H1 (cell line): ENCODE measurements around the gene SLC44A1. TPM values are rescaled to one million over a fixed set of nuclear protein-coding genes. Genes with fewer than 3 reads are reported as not detected.

Source experiments
- CTCF ChIA-PET: fragments of 300-600 bp; sonication (Branson Sonifier 250); formaldehyde crosslinking; loops from one replicate; lab custom pipeline; 2021; ENCODE audit not compliant: partially characterized antibody; lab: Charles Lee
- POLR2A ChIA-PET: fragments of 300-600 bp; sonication (Branson Sonifier 250); formaldehyde crosslinking; loops from one replicate; lab custom pipeline; 2021; ENCODE audit warnings: inconsistent platforms; ENCODE audit not compliant: partially characterized antibody; lab: Charles Lee
- DNase-seq, 2 experiments: peaks; one replicate each; pipeline versions ENCODE4 v3.0.0 to v3.0.0-alpha.2; 2010 to 2022; ENCODE audit warnings: low spot score in 2 of 2, low read depth in 1 of 2, mixed read lengths in 1 of 2
- FAIRE-seq: peaks from 2 replicates; lab custom pipeline; 2011; peaks lifted over from hg19 to GRCh38; lab: Jason Lieb, UNC
- H2AFZ ChIP-seq: 2 replicates; pipeline ENCODE4 v1.8.1; 2012; ENCODE audit warnings: low read length, inconsistent platforms
- H2AK5ac ChIP-seq: 2 replicates; pipeline ENCODE4 v1.6.1; 2013; ENCODE audit warnings: low read depth, low read length
- H2BK120ac ChIP-seq: replicated peaks from 2 replicates; pipeline ENCODE3; 2013; ENCODE audit warnings: low read depth, low read length, inconsistent platforms
- H2BK12ac ChIP-seq: 2 replicates; pipeline ENCODE4 v1.6.1; 2013; ENCODE audit warnings: low read depth, low read length
- H2BK15ac ChIP-seq: 2 replicates; pipeline ENCODE4 v1.6.1; 2013; ENCODE audit warnings: low read length
- H2BK20ac ChIP-seq: 2 replicates; pipeline ENCODE4 v1.6.1; 2013; ENCODE audit warnings: low read length
- H2BK5ac ChIP-seq: 2 replicates; pipeline ENCODE4 v1.6.1; 2013; ENCODE audit warnings: low read depth, low read length
- H3K14ac ChIP-seq: 2 replicates; pipeline ENCODE4 v1.6.1; 2013; ENCODE audit warnings: inconsistent platforms; ENCODE audit not compliant: insufficient read length
- H3K18ac ChIP-seq: 2 replicates; pipeline ENCODE4 v1.6.1; 2013; ENCODE audit warnings: low read length; ENCODE audit errors: extremely low read depth
- H3K23ac ChIP-seq: 2 replicates; pipeline ENCODE4 v1.6.1; 2013; ENCODE audit warnings: inconsistent platforms; ENCODE audit not compliant: insufficient read length
- H3K23me2 ChIP-seq: 2 replicates; pipeline ENCODE4 v1.6.1; 2013; ENCODE audit warnings: low read depth, low read length
- H3K27ac ChIP-seq: 2 replicates; pipeline ENCODE4 v1.6.1; 2011; ENCODE audit warnings: low read depth, low read length, inconsistent platforms
- H3K27me3 ChIP-seq, 4 experiments: replicated peaks in 1 of 4; 1 replicate in 1 of 4; 2 replicates in 3 of 4; pipeline versions ENCODE4 v1.6.1 to v1.8.1; 2011 to 2013; ENCODE audit warnings: low read length in 3 of 4, mild to moderate bottlenecking in 3 of 4, inconsistent platforms in 2 of 4, mixed read lengths in 2 of 4, moderate library complexity in 1 of 4; ENCODE audit not compliant: control insufficient read depth in 3 of 4, insufficient read depth in 3 of 4; ENCODE audit errors: extremely low read depth in 1 of 4
- H3K36me3 ChIP-seq, 4 experiments: 2 replicates each; pipeline versions ENCODE4 v1.6.1 to v1.8.1; 2011 to 2013; ENCODE audit warnings: mild to moderate bottlenecking in 4 of 4, low read length in 3 of 4, moderate library complexity in 2 of 4, control low read depth in 1 of 4, inconsistent platforms in 1 of 4; ENCODE audit not compliant: insufficient read depth in 4 of 4, control insufficient read depth in 2 of 4
- H3K4ac ChIP-seq: replicated peaks from 2 replicates; pipeline ENCODE3; 2013; ENCODE audit warnings: low read length, low read depth, mixed read lengths, inconsistent platforms; ENCODE audit not compliant: insufficient read length
- H3K4me1 ChIP-seq, 4 experiments: replicated peaks in 1 of 4; 1 replicate in 1 of 4; 2 replicates in 3 of 4; pipeline versions ENCODE4 v1.6.1 to v1.8.1; 2011 to 2013; ENCODE audit warnings: low read length in 3 of 4, inconsistent platforms in 2 of 4, mixed read lengths in 1 of 4; ENCODE audit not compliant: insufficient read depth in 4 of 4, control insufficient read depth in 3 of 4
- H3K4me2 ChIP-seq, 2 experiments: 2 replicates each; pipeline versions ENCODE4 v1.6.1 to v1.8.1; 2011 to 2013; ENCODE audit warnings: low read depth in 2 of 2, low read length in 2 of 2, control low read depth in 1 of 2, inconsistent platforms in 1 of 2, mild to moderate bottlenecking in 1 of 2; ENCODE audit not compliant: insufficient read depth in 1 of 2
- H3K4me3 ChIP-seq, 4 experiments: fragments of 200-600, 300-600 bp in 1 of 4; sonication (generic), shearing (Covaris generic), sonication (Bioruptor Twin) in 1 of 4; 2 replicates each; pipeline versions ENCODE4 v1.5.1 to v1.8.1; 2011 to 2016; ENCODE audit warnings: low read length in 4 of 4, low read depth in 3 of 4, control low read depth in 2 of 4, inconsistent platforms in 2 of 4, mild to moderate bottlenecking in 2 of 4, mixed read lengths in 1 of 4, moderate library complexity in 1 of 4; ENCODE audit not compliant: insufficient read depth in 2 of 4; ENCODE audit errors: extremely low read depth in 1 of 4
- H3K56ac ChIP-seq: replicated peaks from 2 replicates; pipeline ENCODE3; 2013; ENCODE audit warnings: low read depth, mild to moderate bottlenecking, mixed read lengths, low read length, inconsistent platforms; ENCODE audit not compliant: insufficient read length
- H3K79me1 ChIP-seq: 2 replicates; pipeline ENCODE4 v1.6.1; 2013; ENCODE audit warnings: low read depth, low read length, control low read depth
- H3K79me2 ChIP-seq, 2 experiments: 2 replicates each; pipeline versions ENCODE4 v1.6.1 to v1.8.1; 2012 to 2013; ENCODE audit warnings: low read length in 2 of 2, mild to moderate bottlenecking in 2 of 2, inconsistent platforms in 1 of 2; ENCODE audit not compliant: insufficient read depth in 2 of 2, control insufficient read depth in 1 of 2
- H3K9ac ChIP-seq, 4 experiments: replicated peaks in 1 of 4; 1 replicate in 1 of 4; 2 replicates in 3 of 4; pipeline versions ENCODE4 v1.6.1 to v1.8.1; 2011 to 2013; ENCODE audit warnings: low read depth in 3 of 4, low read length in 3 of 4, control low read depth in 2 of 4, mild to moderate bottlenecking in 2 of 4, moderate library complexity in 2 of 4, inconsistent platforms in 1 of 4; ENCODE audit errors: extremely low read depth in 1 of 4
- H3K9me3 ChIP-seq, 2 experiments: 2 replicates each; pipeline versions ENCODE4 v1.6.1 to v1.8.1; 2012 to 2013; ENCODE audit warnings: mild to moderate bottlenecking in 2 of 2, moderate library complexity in 2 of 2, control low read depth in 1 of 2, inconsistent platforms in 1 of 2, low read depth in 1 of 2, low read length in 1 of 2, mixed read lengths in 1 of 2; ENCODE audit not compliant: insufficient read depth in 2 of 2
- H4K20me1 ChIP-seq, 2 experiments: replicated peaks in 1 of 2; 2 replicates each; pipeline versions ENCODE3 to v1.8.1; 2011 to 2013; ENCODE audit warnings: inconsistent platforms in 2 of 2, low read length in 2 of 2, mild to moderate bottlenecking in 1 of 2; ENCODE audit not compliant: insufficient read depth in 2 of 2, control insufficient read depth in 1 of 2
- H4K5ac ChIP-seq: 2 replicates; pipeline ENCODE4 v1.6.1; 2013; ENCODE audit warnings: low read length, low read depth, mixed read lengths, inconsistent platforms; ENCODE audit not compliant: insufficient read length
- H4K8ac ChIP-seq: 2 replicates; pipeline ENCODE4 v1.8.0; 2013; ENCODE audit warnings: mild to moderate bottlenecking, moderate library complexity, low read length, inconsistent platforms; ENCODE audit not compliant: insufficient read depth; ENCODE audit errors: extremely low read depth
- H4K91ac ChIP-seq: replicated peaks from 2 replicates; pipeline ENCODE3; 2013; ENCODE audit warnings: low read length, mixed read lengths, inconsistent platforms; ENCODE audit not compliant: insufficient read length
- GABPA ChIP-seq: IDR thresholded peaks from 2 replicates; pipeline ENCODE4 v1.6.1; 2011; ENCODE audit warnings: mild to moderate bottlenecking, low read length, moderate library complexity, borderline replicate concordance; ENCODE audit not compliant: insufficient read depth
- KDM4A ChIP-seq: IDR thresholded peaks from one replicate; pipeline ENCODE4 v1.7.1; 2012; ENCODE audit warnings: low read depth, mild to moderate bottlenecking, moderate library complexity, low read length, inconsistent platforms; ENCODE audit not compliant: severe bottlenecking
- POLR2AphosphoS5 ChIP-seq: IDR thresholded peaks from 2 replicates; pipeline ENCODE4 v1.6.1; 2011; ENCODE audit warnings: low read depth, low read length
- RAD21 ChIP-seq, 2 experiments: IDR thresholded peaks in 1 of 2; conservative IDR thresholded peaks in 1 of 2; 2 replicates each; pipeline ENCODE4 v1.6.1; 2011; ENCODE audit warnings: low read depth in 2 of 2, low read length in 2 of 2, improper control_type of control experiment in 1 of 2, inconsistent platforms in 1 of 2, mild to moderate bottlenecking in 1 of 2, moderate library complexity in 1 of 2
- RFX5 ChIP-seq: IDR thresholded peaks from 2 replicates; pipeline ENCODE4 v1.6.1; 2011; ENCODE audit warnings: low read depth, low read length, improper control_type of control experiment, borderline replicate concordance
- TAF1 ChIP-seq: IDR thresholded peaks from 2 replicates; pipeline ENCODE4 v1.6.1; 2011; ENCODE audit warnings: mild to moderate bottlenecking, low read depth, low read length
- TEAD4 ChIP-seq: IDR thresholded peaks from 2 replicates; pipeline ENCODE4 v1.6.1; 2012; ENCODE audit warnings: low read depth, low read length, inconsistent platforms, mixed read lengths
- WGBS, 2 experiments: shearing (Covaris generic) in 1 of 2; methylation state at CpG; one replicate each; pipeline versions ENCODE4 v1.1.6 to v1.1.7; 2013 to 2015; ENCODE audit warnings: low lambda C conversion rate in 2 of 2, mixed read lengths in 2 of 2, inconsistent platforms in 1 of 2, low coverage in 1 of 2, missing lambda C conversion rate in 1 of 2; ENCODE audit not compliant: insufficient replicate concordance in 2 of 2, insufficient coverage in 1 of 2, insufficient read length in 1 of 2; ENCODE audit errors: extremely low coverage in 1 of 2, missing lambda C conversion rate in 1 of 2; 5-methylcytosine and 5-hydroxymethylcytosine counted together
- polyA plus RNA-seq, 7 experiments: library from polyadenylated mRNA; depleted of rRNA in 3 of 7; stranded (reverse) in 5 of 7; unstranded in 2 of 7; fragments of >200 nt in 5 of 7; fragments of 200-250 nt in 2 of 7; gene quantifications; 1 replicate in 5 of 7; 2 replicates in 1 of 7; 4 replicates in 1 of 7; pipeline versions ENCODE4 v1.2.1 to v1.2.3, GENCODE V29; 2011 to 2013; ENCODE audit warnings: missing spikeins in 2 of 7, mixed read lengths in 2 of 7
- total RNA-seq: library from RNA; stranded (reverse); fragmentation: NEBNext Ultra II Directional; extraction: Animal tissue kit (Norgen Biotek cat#: 25700); gene quantifications from 2 replicates; pipeline ENCODE4 v1.2.1, GENCODE V29; 2021
- TF ChIP-seq, protein P1 (sequence below): IDR thresholded peaks from 2 replicates; pipeline ENCODE4 v1.6.1; 2012; ENCODE audit warnings: low read length, inconsistent platforms

The SLC44A1 gene
- total and polyA plus RNA-seq, 2 of the 8 experiments (the other 6 are each of a cell fraction or from before 2014, with no cell fraction given): 30.5 to 71.2 TPM

DNA sequence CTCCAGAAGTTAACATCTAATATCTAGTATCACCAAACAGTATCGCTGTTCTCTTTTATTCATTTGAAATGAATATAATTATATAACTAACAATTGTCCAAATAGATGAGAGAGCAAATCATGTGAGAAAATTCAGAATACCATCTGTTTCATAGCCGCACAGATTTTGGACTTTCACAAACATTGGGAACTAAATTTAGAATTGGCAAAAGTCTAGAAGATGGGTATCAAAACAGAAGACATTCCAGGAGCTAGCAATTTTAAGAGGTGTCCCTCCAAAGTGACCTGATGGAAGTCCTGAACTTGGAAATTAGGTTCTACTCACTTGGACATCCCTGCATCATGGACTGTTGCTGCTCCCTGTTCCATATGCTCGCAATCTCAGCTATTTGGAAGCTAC lies 146.4 kb downstream of the SLC44A1 start:
- Histone ChIP-seq H3K4ac (no peak overlapping the region), H2AK5ac (no peak overlapping the region), H3K27me3 (no peaks in the 10 kb centered on the region), H3K23me2 (no peaks in the 10 kb centered on the region), H2BK5ac (no peak overlapping the region), H3K36me3 (peaks cover 0 to 3% (median 0%) of the 10 kb centered on the region in 4 experiments; a peak in 1 of 8 replicates), H3K27ac (no peak overlapping the region), H3K79me1 (no peaks in the 10 kb centered on the region), H4K8ac (no peak overlapping the region), H2BK120ac (no peak overlapping the region), H3K79me2 (no peaks in the 10 kb centered on the region), H2AFZ (no peak overlapping the region), H3K23ac (no peak overlapping the region), H3K4me3 (no peak overlapping the region), H4K20me1 (no peaks in the 10 kb centered on the region), H2BK12ac (no peak overlapping the region), H3K4me2 (no peak overlapping the region), H3K9ac (no peak overlapping the region), H3K14ac (no peak overlapping the region), H3K4me1 (peaks cover 2 to 21% (median 10%) of the 10 kb centered on the region in 4 experiments; a peak in 6 of 7 replicates), H3K56ac (no peak overlapping the region), H3K18ac (no peak overlapping the region), H2BK20ac (no peak overlapping the region), H4K91ac (no peak overlapping the region), H2BK15ac (no peak overlapping the region), H3K9me3 (no peaks in the 10 kb centered on the region), H4K5ac (no peak overlapping the region)
- FAIRE-seq (no peak), DNase-seq (no peak)
- ChIA-PET CTCF (interaction anchor here (0.8 to 2.4 kb wide), 8 partner anchors 11 to 418 kb away, joined by 3 to 9 read pairs (median 3); no protein-coding TSS in a partner anchor), POLR2A (interaction anchor here (1.1 to 1.3 kb wide), 2 partner anchors 147 to 463 kb away, joined by 3 to 4 read pairs; partner anchors contain the start of gene SLC44A1)
- 97% methylated on average over 3 of the region's 3 CpGs; no CpG with 5 or more reads in 1 of the 2 experiments for WGBS, 2 experiments
- TF ChIP-seq KDM4A: no peak
- TF ChIP-seq TEAD4: no peak
- TF ChIP-seq GABPA: no peak
- TF ChIP-seq, protein P1, sequence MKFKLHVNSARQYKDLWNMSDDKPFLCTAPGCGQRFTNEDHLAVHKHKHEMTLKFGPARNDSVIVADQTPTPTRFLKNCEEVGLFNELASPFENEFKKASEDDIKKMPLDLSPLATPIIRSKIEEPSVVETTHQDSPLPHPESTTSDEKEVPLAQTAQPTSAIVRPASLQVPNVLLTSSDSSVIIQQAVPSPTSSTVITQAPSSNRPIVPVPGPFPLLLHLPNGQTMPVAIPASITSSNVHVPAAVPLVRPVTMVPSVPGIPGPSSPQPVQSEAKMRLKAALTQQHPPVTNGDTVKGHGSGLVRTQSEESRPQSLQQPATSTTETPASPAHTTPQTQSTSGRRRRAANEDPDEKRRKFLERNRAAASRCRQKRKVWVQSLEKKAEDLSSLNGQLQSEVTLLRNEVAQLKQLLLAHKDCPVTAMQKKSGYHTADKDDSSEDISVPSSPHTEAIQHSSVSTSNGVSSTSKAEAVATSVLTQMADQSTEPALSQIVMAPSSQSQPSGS: no peak
- no peak for TF ChIP-seq RAD21 (IDR thresholded peaks at IDR 0.05 in 1 of 2, conservative IDR thresholded peaks at IDR 0.05 in 1 of 2; ENCODE audit: low read depth in 2 of 2, low read length in 2 of 2)
- TF ChIP-seq POLR2AphosphoS5: no peak
- TF ChIP-seq RFX5: no peak
- TF ChIP-seq TAF1: no peak
